ENCODE results near the gene CASP1. TPM values are rescaled to one million over a fixed set of nuclear protein-coding genes. Genes with fewer than 3 reads are reported as not detected.

CASP1 gene
- total RNA-seq, 4 donors from 2014 or later, result 1.1 to 7.8 (median 3.5) TPM

- intact Hi-C loops (cut with DNase I; ENCODE audit: low total_unique reads), result no loop called here
- Histone ChIP-seq H3K36me3 (no peaks in the 10 kb centered on the region), H3K4me3 (no peak overlapping the region), H3K4me1 (peaks cover 0 to 7% of the 10 kb centered on the region in 2 donors), H3K27ac (no peak overlapping the region), H3K9me3 (no peaks in the 10 kb centered on the region), H3K27me3 (no peaks in the 10 kb centered on the region)
- in situ Hi-C loops (cut with MboI; ENCODE audit: low sequenced_read_pairs in 4 of 4), result no loop called here
- DNase-seq, result no peak
- no peak for TF ChIP-seq POLR2A (IDR thresholded peaks at IDR 0.05)
- ATAC-seq, result no peak
Measured at GRCh38 chr11:105033343-105033742, 1.6 kb downstream of the CASP1 start.

- Histone ChIP-seq H3K9me3 (no peaks in the 10 kb centered on the region), H3K4me1 (peaks cover 0 to 7% of the 10 kb centered on the region in 2 donors), H3K27ac (no peak overlapping the region), H3K36me3 (no peaks in the 10 kb centered on the region), H3K4me3 (no peak overlapping the region), H3K27me3 (no peaks in the 10 kb centered on the region)
- DNase-seq, result no peak
- in situ Hi-C loops (cut with MboI; ENCODE audit: low sequenced_read_pairs in 4 of 4) (no loop called here), intact Hi-C loops (cut with DNase I; ENCODE audit: low total_unique reads) (no loop called here)
- TF ChIP-seq CTCF (IDR thresholded peaks at IDR 0.05 in 4 of 5, conservative IDR thresholded peaks at IDR 0.05 in 1 of 5), result no peak
- no peak for TF ChIP-seq POLR2A (IDR thresholded peaks at IDR 0.05)
- ATAC-seq, result no peak
Measured at GRCh38 chr11:105032495-105032894, 2.4 kb downstream of the CASP1 start.

- in situ Hi-C loops (cut with MboI; ENCODE audit: low sequenced_read_pairs in 4 of 4) (no loop called here), intact Hi-C loops (cut with DNase I; ENCODE audit: low total_unique reads) (no loop called here)
- TF ChIP-seq CTCF (IDR thresholded peaks at IDR 0.05 in 4 of 5, conservative IDR thresholded peaks at IDR 0.05 in 1 of 5) (no peak), POLR2A (IDR thresholded peaks at IDR 0.05) (no peak)
- no peaks in the 10 kb centered on the region for H3K9me3 ChIP-seq
- ATAC-seq, result no peak
- no peak overlapping the region for H3K4me3 ChIP-seq
- H3K36me3 ChIP-seq, result no peaks in the 10 kb centered on the region
- no peaks in the 10 kb centered on the region for H3K27me3 ChIP-seq
- no peaks in the 10 kb centered on the region for H3K4me1 ChIP-seq
- H3K27ac ChIP-seq, result no peak overlapping the region
- DNase-seq, result no peak
Measured at GRCh38 chr11:105027678-105028077, 7.3 kb downstream of the CASP1 start.

GRCh38 chr11:105024394-105024793, 10.6 kb downstream of the CASP1 start:
- Histone ChIP-seq H3K36me3 (no peaks in the 10 kb centered on the region), H3K27ac (no peak overlapping the region), H3K4me1 (no peaks in the 10 kb centered on the region), H3K4me3 (no peak overlapping the region), H3K9me3 (no peaks in the 10 kb centered on the region), H3K27me3 (no peaks in the 10 kb centered on the region)
- no peak for TF ChIP-seq POLR2A (IDR thresholded peaks at IDR 0.05)
- no peak for TF ChIP-seq CTCF (IDR thresholded peaks at IDR 0.05 in 4 of 5, conservative IDR thresholded peaks at IDR 0.05 in 1 of 5)
- ATAC-seq (no peak), DNase-seq (no peak)
- in situ Hi-C loops (cut with MboI; ENCODE audit: low sequenced_read_pairs in 4 of 4), result no loop called here
- intact Hi-C loops (cut with DNase I; ENCODE audit: low total_unique reads), result no loop called here

- H3K4me3 ChIP-seq, result no peak within 1 kb of the TSS
- in situ Hi-C loops (cut with MboI; ENCODE audit: low sequenced_read_pairs in 4 of 4) (no loop called here), intact Hi-C loops (cut with DNase I; ENCODE audit: low total_unique reads) (no loop called here)
- no peak within 1 kb of the TSS for H3K27ac ChIP-seq
- no peaks in the 10 kb centered on the region for H3K27me3 ChIP-seq
- DNase-seq, result no peak
- H3K9me3 ChIP-seq, result no peaks in the 10 kb centered on the region
- no peak for ATAC-seq
- no peaks in the 10 kb centered on the region for H3K4me1 ChIP-seq
- no peaks in the 10 kb centered on the region for H3K36me3 ChIP-seq
- TF ChIP-seq CTCF (IDR thresholded peaks at IDR 0.05 in 4 of 5, conservative IDR thresholded peaks at IDR 0.05 in 1 of 5) (no peak), POLR2A (IDR thresholded peaks at IDR 0.05) (no peak)
Measured at GRCh38 chr11:105023003-105023402, 11.9 kb downstream of the CASP1 start, which contains the start of gene CASP5. TSS of gene CASP5 (minus strand) at chr11:105023168. CDS start at chr11:105023136, 32 bp downstream.
